Kidney glomerular epithelial cell (primary cell): ENCODE data around the gene CASTOR1.

Experiments
- DNase-seq: peaks from one replicate; lab custom pipeline; 2025; lab: John Stamatoyannopoulos, UW

CASTOR1 gene

DNA sequence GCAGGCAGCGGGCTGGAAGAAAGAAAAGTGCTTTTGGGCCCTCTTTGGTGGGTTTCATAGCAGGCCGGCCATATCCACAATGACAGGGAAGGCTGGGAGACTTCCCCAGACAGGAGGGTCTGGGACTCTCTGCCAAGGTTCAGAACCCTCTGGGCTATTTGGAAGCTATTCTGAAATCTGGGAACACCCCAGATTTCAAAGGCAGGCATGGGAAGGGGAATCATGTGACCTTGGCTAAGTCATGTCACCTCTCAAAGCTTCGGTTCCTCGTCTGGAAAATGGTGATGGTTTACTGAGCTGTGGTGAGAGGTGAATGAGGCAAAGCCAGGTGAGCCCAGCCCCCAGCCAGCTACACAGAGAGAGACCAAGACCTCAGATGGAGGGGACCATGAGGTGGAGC lies 4.6 kb downstream of the CASTOR1 start:
- DNase-seq, result no peak

DNA sequence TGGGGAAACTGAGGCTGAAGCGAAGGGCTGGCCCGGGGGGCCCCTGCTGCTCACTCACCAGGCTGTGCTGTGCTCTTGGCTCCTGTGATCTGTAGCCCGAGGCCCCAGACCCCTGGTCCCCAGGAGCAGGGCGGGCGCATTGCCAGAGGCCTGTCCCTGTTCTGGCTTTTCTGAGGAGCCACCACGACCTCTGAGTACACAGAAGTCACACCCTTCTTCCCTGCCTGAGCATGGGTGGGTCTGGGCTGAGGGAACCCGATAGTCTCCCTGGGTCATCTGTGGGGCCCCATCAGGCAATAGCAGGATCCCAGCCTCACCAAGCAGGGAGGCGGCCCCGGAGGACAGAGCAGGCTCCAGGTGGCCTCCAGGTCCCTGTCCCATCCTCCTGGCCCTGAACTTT lies 5.1 kb downstream of the CASTOR1 start:
- DNase-seq, result no peak

DNA sequence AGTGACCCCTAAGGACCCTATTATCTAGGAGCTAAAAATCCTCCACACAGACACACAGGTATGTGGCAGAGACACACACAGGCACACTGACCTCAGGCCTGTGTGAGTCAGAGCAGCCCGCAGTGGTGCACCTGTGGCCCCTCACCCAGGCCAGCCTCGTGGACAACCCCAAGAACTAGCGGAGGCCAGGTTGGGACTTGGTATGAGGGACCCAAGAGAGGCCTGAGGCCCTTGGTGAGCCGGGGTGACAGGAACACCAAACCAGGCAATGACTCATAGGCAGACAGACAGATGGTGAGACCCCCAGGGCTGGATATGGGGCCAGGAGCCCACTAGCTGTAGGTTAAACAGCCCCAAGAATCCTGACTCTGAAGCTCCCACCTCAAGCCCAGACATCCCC lies 6.0 kb downstream of the CASTOR1 start:
- no peak for DNase-seq

DNA sequence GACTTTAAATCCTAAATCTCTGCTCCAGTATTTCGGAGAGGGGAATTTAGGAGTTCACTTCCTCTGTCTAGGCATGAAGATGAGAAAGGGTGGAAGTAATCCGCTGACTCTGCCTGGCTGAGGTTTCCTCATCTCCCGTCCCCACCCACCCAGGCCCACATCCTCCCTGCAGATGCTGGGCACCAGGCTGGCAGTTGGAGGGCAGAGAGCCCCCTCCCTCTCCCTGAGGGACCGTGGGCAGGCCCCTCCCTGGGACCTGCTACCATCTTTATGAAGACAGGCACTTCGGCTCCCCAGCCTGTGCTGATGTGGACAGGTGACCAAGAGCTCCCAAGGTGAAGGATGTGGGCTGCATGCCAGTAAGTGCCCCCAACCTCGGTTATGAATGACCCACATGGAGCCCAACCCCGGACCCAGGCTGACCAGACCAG lies 6.7 kb downstream of the CASTOR1 start:
- DNase-seq, result no peak

DNA sequence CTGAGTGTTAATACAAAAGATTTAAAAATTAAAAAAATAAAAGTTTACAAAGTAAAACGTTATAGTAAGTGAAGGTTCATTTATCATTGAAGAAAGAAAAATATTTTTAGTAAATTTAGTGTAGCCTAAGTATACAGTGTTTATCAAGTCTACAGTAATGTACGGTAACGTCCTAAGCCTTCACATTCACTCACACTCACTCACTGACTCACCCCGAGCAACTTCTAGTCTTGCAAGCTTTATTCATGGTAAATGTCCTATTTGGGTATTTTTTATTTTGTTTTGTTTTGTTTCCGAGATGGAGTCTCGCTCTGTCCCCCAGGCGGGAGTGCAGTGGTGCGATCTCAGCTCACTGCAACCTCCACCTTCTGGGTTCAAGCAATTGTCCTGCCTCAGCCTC lies 8.8 kb downstream of the CASTOR1 start:
- DNase-seq, result no peak

DNA sequence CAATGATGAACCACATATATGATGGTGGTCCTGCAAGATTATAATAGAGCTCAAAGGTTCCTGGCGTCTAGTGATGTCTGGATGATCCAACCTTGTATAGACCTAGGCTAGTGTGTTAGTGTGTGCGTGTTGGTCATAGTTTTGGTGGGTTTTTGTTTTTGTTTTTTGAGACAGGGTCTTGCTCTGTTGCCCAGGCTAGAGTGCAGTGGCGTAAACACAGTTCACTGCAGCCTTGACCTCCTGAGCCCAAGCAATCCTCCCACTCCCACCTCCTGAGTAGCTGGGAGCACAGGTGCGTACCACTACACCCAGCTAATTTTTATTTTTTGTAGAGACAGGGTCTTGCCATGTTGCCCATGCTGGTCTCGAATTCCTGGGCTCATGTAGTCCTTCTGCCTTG lies 9.4 kb downstream of the CASTOR1 start:
- DNase-seq, result no peak

- DNase-seq, result no peak
These were observed 10.1 kb downstream of the CASTOR1 start for GRCh38 chr22:30279046-30279788.

- DNase-seq, result no peak
These were observed 11.6 kb downstream of the CASTOR1 start for GRCh38 chr22:30277547-30278344.

DNA sequence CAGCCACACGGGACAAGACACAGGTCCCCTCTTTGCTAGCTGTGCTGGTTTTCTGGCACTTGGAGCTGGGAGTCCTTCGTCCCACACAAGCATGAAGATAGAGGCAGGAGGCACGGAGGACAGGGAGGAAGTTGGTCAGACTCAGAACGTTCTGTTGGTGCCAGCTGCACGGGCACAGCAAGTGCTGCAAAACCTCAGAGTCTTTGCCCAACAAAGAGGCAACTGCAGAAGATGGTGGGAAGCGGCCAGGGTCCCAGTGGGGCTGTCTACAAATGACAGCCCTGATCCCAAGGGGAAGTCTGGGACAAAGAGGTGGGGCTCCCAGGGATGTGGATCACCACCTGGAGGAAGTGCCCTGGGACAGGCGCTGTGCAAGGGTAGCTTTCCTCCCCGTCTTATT lies 13.3 kb downstream of the CASTOR1 start:
- no peak for DNase-seq

- DNase-seq, result no peak
These were observed 13.7 kb downstream of the CASTOR1 start for GRCh38 chr22:30275625-30276024.

GRCh38 chr22:30274437-30274812 lies 14.9 kb downstream of the CASTOR1 start:
- no peak for DNase-seq

DNA sequence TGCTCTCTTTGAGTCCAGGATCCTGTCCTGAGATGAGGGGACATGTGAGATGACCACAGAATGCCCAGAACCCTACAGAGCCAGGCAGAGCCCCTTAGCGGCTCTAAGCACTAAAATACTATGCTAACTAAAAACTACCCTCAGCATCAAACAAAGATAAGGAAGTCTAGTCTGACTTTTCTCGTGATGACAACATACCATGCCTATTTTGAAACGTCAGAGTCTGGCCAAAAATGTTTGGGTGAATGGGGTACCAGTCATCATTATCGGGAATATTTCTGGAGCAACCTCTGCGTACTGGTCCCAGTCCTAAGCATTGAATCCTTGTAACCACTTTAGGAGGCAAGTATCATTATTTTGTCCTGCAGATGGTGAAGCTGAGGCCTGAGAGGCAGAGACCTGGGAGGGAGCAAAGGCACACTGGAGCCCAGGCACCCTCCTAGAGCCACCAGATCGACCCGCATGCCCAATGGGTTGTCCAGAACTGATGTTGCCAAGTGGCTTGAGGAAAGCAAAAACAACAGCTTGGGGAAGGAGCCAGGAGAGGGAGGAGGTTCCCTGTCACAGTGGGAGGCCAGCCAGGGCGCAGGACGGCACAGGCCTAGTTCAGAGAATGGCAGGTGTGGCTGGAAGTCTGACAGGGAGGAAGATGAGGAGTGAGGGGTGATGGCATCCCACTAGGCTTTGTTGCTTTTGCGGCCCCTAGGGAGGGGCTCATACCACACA lies 15.4 kb downstream of the CASTOR1 start:
- DNase-seq, result no peak

DNA sequence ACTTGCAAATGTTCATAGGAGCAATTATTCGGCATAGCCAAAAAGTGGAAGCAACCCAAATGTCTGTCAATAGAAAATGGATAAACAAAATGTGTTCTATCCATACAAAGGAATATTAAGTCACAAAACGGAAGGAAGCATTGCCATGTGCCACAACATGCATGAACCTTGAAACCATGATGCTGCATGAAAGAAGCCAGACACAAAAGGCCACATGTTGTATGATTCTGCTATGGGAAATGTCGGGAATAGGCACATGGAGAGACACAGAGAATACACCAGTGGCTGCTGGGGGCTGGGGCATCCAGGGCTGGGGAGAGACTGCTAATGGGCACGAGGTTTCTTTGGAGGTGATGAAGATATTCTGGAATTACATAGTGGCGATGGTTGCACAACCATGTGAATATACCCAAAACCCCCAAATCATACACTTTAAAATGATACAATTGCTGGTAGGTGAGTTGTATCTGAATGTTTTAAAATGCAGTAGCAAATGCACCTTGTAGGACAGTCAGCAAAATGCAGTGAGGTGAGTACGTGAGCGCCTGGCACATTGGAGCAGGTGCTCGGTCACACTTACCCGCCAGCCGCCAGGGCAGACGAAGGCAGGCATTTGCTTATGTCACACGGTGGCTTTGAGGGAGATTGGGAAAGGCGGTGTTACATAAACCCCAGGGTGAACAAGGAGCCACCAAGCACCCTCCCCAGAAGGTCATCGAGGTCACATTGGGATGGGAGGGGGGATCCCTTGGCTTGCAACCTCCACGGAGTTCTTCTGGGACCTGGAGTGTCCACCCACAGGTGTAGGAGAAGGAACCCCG lies 16.3 kb downstream of the CASTOR1 start:
- no peak for DNase-seq

- DNase-seq, result no peak
These were observed 18.5 kb downstream of the CASTOR1 start for GRCh38 chr22:30270832-30271231.

DNA sequence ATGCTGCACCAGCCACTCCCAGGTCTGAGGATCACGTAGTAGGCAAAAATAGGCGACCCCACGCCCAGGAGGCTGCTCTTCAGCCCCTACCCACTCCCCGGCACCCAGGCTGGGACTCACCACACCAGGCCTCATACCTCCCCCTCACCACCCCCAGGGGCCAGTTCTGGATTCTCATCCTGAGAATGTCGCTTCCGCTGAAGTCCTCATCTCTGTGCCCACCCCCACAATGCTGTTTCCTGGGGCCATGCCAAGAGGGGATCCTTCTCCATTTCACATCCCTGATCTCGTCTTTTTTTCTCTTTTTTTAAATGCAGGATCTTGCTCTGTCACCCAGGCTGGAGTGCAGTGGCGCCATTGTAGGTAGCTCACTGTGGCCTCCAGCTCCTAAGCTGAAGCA lies 21.0 kb downstream of the CASTOR1 start:
- DNase-seq, result no peak

DNA sequence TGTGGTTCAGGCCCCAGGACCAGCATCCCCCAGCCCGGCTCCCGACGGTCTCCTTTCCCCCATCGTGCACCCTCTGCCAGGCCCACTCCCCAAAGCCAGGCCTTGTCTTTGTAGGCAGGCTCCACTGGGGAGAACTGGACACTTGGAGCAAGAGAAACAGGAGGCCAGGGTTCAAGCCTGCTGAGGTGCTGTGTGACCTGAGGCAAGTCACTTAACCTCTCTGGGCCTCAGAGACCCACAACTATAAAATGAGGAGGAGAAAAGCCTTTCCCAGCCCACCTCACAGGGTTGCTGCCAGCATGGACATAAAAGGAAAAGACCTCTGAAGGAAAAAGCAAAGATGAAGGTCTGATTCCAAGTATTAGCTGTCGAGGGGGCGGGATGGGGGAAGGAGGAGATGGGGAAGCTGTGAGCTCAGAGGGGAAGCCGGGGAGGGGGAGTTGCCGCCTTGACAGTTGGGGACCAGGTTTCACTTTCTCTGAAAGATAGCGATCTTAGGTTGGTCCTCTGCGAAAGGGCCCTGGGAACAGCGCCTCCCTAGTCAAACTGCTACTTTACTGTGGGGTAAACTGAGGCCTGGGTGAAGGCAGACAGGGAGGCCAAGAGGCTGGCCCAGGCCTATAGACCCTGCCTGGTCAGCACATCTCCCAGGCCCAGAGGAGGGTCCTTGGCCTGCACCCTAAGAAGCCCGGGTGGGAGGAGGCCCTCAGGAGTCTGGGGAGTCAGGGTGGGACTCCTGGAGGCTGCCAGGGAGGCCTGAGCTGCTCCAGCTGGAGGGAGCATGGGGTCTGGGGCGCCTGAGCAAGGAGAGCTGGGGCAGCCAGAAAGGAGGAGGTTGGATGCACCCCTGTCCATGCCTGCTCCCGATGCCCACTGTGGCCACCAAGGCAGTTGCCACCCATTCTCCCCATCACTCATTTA lies 21.7 kb downstream of the CASTOR1 start:
- DNase-seq, result no peak

GRCh38 chr22:30266445-30267381 lies 22.6 kb downstream of the CASTOR1 start, which contains the start of gene OSM:
OSM (minus strand) TSS chr22:30266851; CDS start chr22:30266799, 52 bp downstream.
- DNase-seq, result no peak

- no peak for DNase-seq
These were observed 23.4 kb downstream of the CASTOR1 start for GRCh38 chr22:30265823-30266444.

- no peak for DNase-seq
These were observed 24.1 kb downstream of the CASTOR1 start for GRCh38 chr22:30265131-30265720.
